GM21381 (cell line): ENCODE data around the gene MMP24OS.
"Not testable (repeated sequence)": the region's sequence is repeated elsewhere in the genome, so short reads cannot be mapped to it uniquely, and the experiment has no call there.

Experiments
- ATAC-seq: cut with Tn5 transposase; IDR thresholded peaks from one replicate; pipeline ENCODE4 v1.9.1; 2021; ENCODE audit warnings: mild to moderate bottlenecking, moderate library complexity; ENCODE audit not compliant: unreplicated experiment

Gene MMP24OS

DNA sequence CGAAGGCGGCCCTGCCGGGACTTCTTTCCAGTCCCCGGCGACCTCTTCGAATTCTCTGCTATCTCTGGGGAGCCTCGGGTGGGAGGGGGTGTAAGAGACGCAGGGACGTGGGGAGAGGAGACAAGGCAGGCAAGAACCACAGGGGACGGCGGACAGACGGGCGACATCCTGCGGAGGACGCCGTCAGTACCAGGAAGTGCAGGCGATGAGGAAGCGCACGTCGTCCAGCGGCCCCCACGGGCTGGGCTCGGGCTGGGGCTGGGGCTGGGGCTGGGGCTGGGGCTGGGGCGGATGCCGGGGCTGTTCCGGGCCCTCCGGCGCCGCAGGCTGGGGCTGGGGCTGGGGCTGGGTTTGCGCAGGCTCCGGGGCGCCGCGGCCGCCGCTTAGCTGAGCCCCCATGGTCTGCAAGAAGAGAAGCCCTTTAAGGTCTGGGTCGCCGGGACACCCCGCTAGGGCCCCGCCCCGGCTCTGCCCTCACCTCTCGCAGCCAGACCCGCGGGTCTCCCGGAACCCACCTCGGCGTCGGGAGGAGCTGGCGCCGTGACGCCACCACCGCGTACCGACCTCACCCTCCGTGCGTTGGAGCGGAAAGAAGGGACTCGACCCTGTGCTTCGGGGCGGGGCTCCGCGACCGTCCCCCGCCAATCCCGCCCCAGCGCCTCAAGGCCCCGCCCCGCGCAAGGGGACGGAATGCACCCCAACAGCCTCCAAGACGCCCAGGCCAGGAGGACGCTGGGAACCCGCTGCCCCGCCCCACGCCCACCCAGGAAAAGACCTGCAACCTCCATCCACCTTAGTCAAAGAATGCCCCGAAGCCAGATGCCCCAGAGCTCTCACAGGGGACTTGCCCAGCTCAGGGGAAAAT lies at the start of gene MMP24OS:
Gene MMP24OS (minus strand): TSS at position 592 of the 865 bp plus-strand sequence. CDS start 193 bp downstream, at position 399.
- ATAC-seq = peak; percentile 81

GRCh38 chr20:35327074-35327976 lies 49.4 kb upstream of the MMP24OS start:
- no peak for ATAC-seq

DNA sequence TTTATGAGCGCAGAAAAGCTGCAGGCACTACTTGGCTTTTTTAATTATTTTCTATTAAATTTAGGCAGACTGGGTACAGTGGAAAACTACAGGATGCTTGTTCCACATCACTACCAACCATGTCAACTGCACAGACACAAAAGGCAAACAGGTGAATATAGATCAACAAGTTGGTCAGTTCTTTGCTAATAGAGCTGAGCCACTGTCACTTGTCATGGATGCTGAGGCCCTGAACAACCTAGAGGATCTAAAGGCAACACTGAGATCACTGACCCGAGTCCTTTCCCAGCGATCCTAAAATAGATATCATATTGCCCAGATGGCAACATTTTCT lies 48.8 kb upstream of the MMP24OS start:
- no peak for ATAC-seq

DNA sequence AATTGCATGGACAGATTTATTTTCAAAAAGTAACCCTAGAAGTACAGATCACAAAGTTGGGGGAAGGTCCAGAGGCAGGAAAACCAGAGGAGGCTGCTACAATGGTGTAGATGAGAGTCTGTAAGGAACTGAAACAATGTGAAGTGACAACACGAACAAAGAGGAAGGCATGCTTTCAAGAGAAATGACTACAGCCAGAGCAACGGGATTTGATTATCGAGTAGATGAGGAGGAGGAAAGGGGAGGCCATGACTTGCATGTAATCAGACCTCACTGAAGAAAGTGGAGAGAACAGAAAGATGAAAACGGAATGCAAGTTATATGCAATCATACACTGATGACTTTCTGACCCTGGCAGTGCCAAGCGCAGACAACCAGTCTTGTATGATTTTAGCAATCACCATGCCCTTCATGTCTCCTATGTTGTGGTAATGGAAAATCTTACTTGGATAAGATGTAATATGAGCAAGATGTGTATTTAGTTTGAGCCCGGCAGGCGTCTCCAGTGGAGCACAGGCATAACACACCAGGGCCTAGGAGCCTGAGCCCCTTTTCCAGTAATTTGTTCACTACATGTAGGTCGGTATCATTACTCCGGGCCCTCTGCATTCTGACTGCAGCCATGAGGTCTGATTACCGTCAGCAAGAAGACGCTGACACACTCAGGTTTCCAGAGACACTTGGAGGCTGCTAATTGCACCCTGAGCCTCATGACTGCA lies 48.3 kb upstream of the MMP24OS start:
- no peak for ATAC-seq

DNA sequence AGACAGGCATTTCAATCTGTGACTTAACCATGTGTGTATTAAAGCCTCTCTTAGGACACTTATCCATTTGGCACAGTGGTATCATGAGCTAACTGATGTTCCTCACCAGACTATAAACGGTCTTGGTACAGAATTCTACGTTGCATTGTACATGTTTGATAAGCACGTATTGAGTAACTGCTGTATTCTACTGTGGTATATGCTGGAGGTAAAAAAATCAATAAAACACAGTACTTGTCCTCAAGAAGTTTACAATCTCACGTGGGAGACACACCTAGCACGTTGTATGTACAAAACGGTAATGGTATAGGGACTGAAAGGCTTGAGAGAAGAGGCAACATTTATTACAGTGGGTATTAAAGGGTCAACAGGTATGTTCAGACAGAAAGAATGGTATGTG lies 47.5 kb upstream of the MMP24OS start:
- ATAC-seq = no peak

DNA sequence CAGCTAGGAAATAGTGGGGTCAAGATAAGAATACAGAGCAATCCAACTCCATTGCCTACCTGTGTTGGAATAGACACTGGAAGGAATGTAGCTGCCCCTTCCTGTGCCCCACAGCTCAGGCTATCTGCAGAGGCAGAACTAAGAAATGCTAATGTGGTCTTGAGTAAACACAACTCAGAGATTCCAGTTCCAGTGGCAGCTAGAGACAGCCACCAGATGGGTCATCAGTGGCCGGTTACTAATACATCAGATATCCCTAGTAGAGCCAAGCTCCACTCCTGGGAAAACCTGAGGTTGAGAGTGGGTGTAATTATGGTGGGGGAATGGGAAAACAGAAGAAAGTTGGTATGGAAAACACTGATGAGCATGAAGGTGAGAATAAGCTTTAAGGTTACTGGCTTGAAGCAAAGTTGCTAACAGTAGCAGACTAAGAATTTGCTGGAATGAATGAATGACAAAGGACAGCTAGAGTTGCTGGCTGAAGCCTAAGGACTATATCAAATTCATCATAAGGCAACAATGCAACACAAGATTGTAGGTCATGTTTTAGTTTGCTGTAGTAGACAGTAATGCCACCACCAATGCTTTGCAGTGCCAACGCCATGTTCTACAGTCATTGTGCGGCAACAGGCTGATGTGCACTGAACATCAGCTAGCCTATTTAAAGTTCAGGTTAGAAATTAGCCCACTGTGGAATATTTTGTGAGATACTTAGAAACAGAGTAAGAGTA lies 42.6 kb upstream of the MMP24OS start:
- ATAC-seq = no peak

DNA sequence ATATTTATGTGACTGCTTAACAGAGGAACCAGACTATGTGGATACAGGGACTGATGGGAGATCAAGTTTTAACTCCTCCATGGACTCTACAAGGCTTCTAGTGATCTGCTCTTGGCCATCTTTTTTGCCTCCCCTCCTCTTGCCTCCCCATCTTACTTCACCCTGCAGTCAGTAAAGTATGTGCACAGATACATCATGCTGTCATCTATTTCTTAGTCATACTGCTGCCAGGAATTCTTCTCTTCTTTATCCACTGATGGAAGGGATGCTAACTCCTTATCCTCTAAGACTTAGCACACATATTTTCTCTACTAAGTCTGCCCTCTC lies 41.9 kb upstream of the MMP24OS start:
- ATAC-seq = no peak

- ATAC-seq = no peak
Observed at GRCh38 chr20:35319192-35319870, 41.4 kb upstream of the MMP24OS start.

GRCh38 chr20:35318502-35319157 lies 40.7 kb upstream of the MMP24OS start:
- ATAC-seq = no peak

DNA sequence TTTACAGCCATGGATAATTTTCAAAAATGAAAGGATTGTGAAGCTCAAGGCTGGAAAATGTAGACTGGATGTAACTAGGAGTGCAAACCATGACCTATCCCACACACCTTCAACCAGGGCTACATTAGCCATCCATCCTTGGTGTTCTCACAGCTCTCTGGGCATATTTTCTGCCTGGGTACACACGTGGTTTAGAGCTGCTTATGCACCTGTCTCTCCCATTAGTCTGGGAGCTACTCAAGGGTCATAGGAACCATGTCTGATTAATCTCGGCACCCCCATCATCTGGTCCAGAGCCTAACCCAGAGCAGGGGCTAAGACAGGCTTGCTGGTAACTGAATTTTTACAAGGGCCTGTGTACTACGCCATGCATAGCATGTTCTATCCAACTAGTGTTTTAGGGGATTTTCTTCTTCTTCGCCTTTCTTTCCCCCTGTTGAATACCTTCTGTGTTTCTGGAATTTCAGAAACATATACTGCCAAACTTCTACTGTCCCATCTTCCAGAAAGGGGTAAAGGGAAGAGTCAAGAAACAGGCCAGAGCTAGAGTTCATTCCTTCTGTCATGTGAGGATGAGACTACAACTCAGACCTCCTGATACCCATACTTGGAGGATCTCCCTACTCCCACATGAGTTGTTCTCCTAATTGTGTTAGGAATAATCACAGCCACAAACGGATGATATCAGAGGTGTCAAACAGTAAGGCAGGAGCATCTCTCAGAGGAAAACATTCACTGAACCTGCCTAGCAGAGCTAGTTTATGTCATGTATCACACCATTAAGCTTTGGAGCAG lies 39.7 kb upstream of the MMP24OS start:
- no peak for ATAC-seq

GRCh38 chr20:35316086-35316485 lies 38.2 kb upstream of the MMP24OS start:
- ATAC-seq = no peak

GRCh38 chr20:35315632-35316020 lies 37.7 kb upstream of the MMP24OS start:
- ATAC-seq = not testable (repeated sequence)

- no peak for ATAC-seq
Observed at GRCh38 chr20:35314816-35315631, 37.1 kb upstream of the MMP24OS start.

- ATAC-seq = no peak
Observed at GRCh38 chr20:35312318-35312717, 34.4 kb upstream of the MMP24OS start.

- no peak for ATAC-seq
Observed at GRCh38 chr20:35311822-35312221, 33.9 kb upstream of the MMP24OS start.

GRCh38 chr20:35311409-35311808 lies 33.5 kb upstream of the MMP24OS start:
- ATAC-seq = no peak

GRCh38 chr20:35307666-35308653 lies 30.0 kb upstream of the MMP24OS start:
- no peak for ATAC-seq
